GM23338 (cell line): ENCODE data around the gene WASF2.

Source experiments
- CTCF ChIP-seq, 2 experiments: fragments of 200-600 bp in 1 of 2; sonication (generic) in 1 of 2; conservative IDR thresholded peaks; 2 replicates each; pipeline versions ENCODE4 v1.5.1 to v1.6.1; 2016 to 2017; ENCODE audit warnings: antibody characterized with exemption in 2 of 2, low read depth in 2 of 2, mild to moderate bottlenecking in 2 of 2, moderate library complexity in 1 of 2
- STAT1 ChIP-seq: IDR thresholded peaks from one replicate; pipeline ENCODE4 v1.6.1; 2016; ENCODE audit warnings: antibody characterized with exemption; ENCODE audit not compliant: unreplicated experiment

- TF ChIP-seq CTCF (conservative IDR thresholded peaks at IDR 0.05; ENCODE audit: low read depth in 2 of 2) (no peak), STAT1 (no peak)
These were observed 131.7 kb downstream of the WASF2 start for GRCh38 chr1:27358038-27358927.
